ENCODE results near the gene RPL13.
A peak's percentile ranks its signal among the peaks of the same experiment; 100 is the strongest.

The RPL13 gene

GRCh38 chr16:89560378-89561141 lies at the start of gene RPL13:
Gene RPL13, plus strand, starts transcription at chr16:89560682. Its CDS starts 278 bp downstream, at chr16:89560960.
- DNase-seq, result peak; percentile 44

- DNase-seq, result no peak
These were observed 49.1 kb upstream of the RPL13 start for GRCh38 chr16:89511374-89511773.

- DNase-seq, result no peak
These were observed 48.0 kb upstream of the RPL13 start for GRCh38 chr16:89512453-89512852.

GRCh38 chr16:89517128-89517527 lies 43.4 kb upstream of the RPL13 start:
- DNase-seq, result no peak

- no peak for DNase-seq
These were observed 40.6 kb upstream of the RPL13 start for GRCh38 chr16:89519881-89520280.

- no peak for DNase-seq
These were observed 38.2 kb upstream of the RPL13 start for GRCh38 chr16:89522287-89522686.

- no peak for DNase-seq
These were observed 36.7 kb upstream of the RPL13 start for GRCh38 chr16:89523680-89524344.

- no peak for DNase-seq
These were observed 35.2 kb upstream of the RPL13 start for GRCh38 chr16:89525146-89525913.

GRCh38 chr16:89529097-89529496 lies 31.4 kb upstream of the RPL13 start:
- no peak for DNase-seq

- no peak for DNase-seq
These were observed 29.8 kb upstream of the RPL13 start for GRCh38 chr16:89530401-89531381.

- DNase-seq, result no peak
These were observed 28.5 kb upstream of the RPL13 start for GRCh38 chr16:89531821-89532526.

GRCh38 chr16:89534252-89534756 lies 26.2 kb upstream of the RPL13 start:
- DNase-seq, result no peak

GRCh38 chr16:89536371-89536770 lies 24.1 kb upstream of the RPL13 start:
- no peak for DNase-seq

GRCh38 chr16:89536886-89537548 lies 23.5 kb upstream of the RPL13 start:
- DNase-seq, result no peak

- no peak for DNase-seq
These were observed 22.9 kb upstream of the RPL13 start for GRCh38 chr16:89537549-89537925.

GRCh38 chr16:89538286-89538685 lies 22.2 kb upstream of the RPL13 start:
- DNase-seq, result no peak

GRCh38 chr16:89540557-89540956 lies 19.9 kb upstream of the RPL13 start:
- no peak for DNase-seq

- DNase-seq, result no peak
These were observed 18.7 kb upstream of the RPL13 start for GRCh38 chr16:89541792-89542191.

GRCh38 chr16:89544113-89544512 lies 16.4 kb upstream of the RPL13 start:
- DNase-seq, result no peak

- no peak for DNase-seq
These were observed 15.8 kb upstream of the RPL13 start for GRCh38 chr16:89544713-89545043.
